LNCAP (cell line): ENCODE results near the gene TMC6.

Experiments
- CTCF ChIP-seq: fragments of 450-650 bp; IDR thresholded peaks from 2 replicates; pipeline ENCODE4 v1.5.1; 2017; ENCODE audit warnings: mild to moderate bottlenecking

Gene TMC6

GRCh38 chr17:78172249-78173051, 43.9 kb upstream of the TMC6 start:
- TF ChIP-seq CTCF: no peak

GRCh38 chr17:78170692-78171590, 42.4 kb upstream of the TMC6 start:
- TF ChIP-seq CTCF: no peak

GRCh38 chr17:78168903-78169793, 40.6 kb upstream of the TMC6 start:
- no peak for TF ChIP-seq CTCF

- TF ChIP-seq CTCF: no peak
Measured at GRCh38 chr17:78168242-78168902, 39.8 kb upstream of the TMC6 start, which contains the start of gene SYNGR2. Gene SYNGR2 (plus strand): TSS chr17:78168581. CDS start chr17:78168617, 36 bp downstream.

- TF ChIP-seq CTCF: no peak
Measured at GRCh38 chr17:78166416-78166815, 37.9 kb upstream of the TMC6 start.

- TF ChIP-seq CTCF: no peak
Measured at GRCh38 chr17:78164748-78165607, 36.4 kb upstream of the TMC6 start.
